Mucosa of descending colon (tissue), 3 donors: ENCODE measurements around the gene GOPC. TPM values are rescaled to one million over a fixed set of nuclear protein-coding genes. Genes with fewer than 3 reads are reported as not detected.

ENCODE experiments used
- ATAC-seq: fragments of 200-7000 bp; cut with Tn5 transposase; one replicate; pipeline ENCODE4 v1.9.1; 2020; ENCODE audit warnings: mild to moderate bottlenecking, moderate library complexity
- DNase-seq, 3 donors: peaks; one replicate each; pipeline ENCODE4 v3.0.0-alpha.2; 2020
- H3K36me3 ChIP-seq: fragments of 200-600 bp; one replicate; pipeline ENCODE4 v1.8.0; 2021; ENCODE audit warnings: low read depth, mild to moderate bottlenecking
- H3K4me1 ChIP-seq: fragments of 200-600 bp; one replicate; pipeline ENCODE4 v1.8.0; 2021; ENCODE audit warnings: low read depth, mild to moderate bottlenecking
- H3K4me3 ChIP-seq: fragments of 200-600 bp; one replicate; pipeline ENCODE4 v1.8.0; 2021; ENCODE audit warnings: mild to moderate bottlenecking
- H3K9me3 ChIP-seq: fragments of 200-600 bp; one replicate; pipeline ENCODE4 v1.8.0; 2021; ENCODE audit warnings: mild to moderate bottlenecking
- CTCF ChIP-seq: fragments of 200-600 bp; IDR thresholded peaks from one replicate; pipeline ENCODE4 v1.8.0; 2022; ENCODE audit warnings: antibody characterized with exemption, mild to moderate bottlenecking
- intact Hi-C, 2 donors: fragments of 100-400 bp; cut with DNase I in 1 of 2; cut with micrococcal nuclease in 1 of 2; formaldehyde crosslinking; loops; one replicate each; pipeline versions ENCODE4 v1.11.0 to v1.11.1; 2022; cut with DNase I, micrococcal nuclease
- total RNA-seq, 3 donors: library from RNA; stranded (reverse); fragmentation: NEBNext Ultra II Directional in 2 of 3; extraction: Animal tissue kit (Norgen Biotek cat#: 25700) in 2 of 3; gene quantifications; one replicate each; pipeline versions ENCODE4 v1.2.1 to v1.2.4, GENCODE V29; 2021 to 2023
- donor health status: DM: no; HTN: no; CAD: no; lungs with moderate emphysema.
- donor health status: DM: no; HTN: no; CAD: no.
- donor health status: DM: no; HTN: yes; CAD: no.

Gene GOPC
- total RNA-seq, 3 donors from 2014 or later = 22.7 to 31.4 (median 26.3) TPM

DNA sequence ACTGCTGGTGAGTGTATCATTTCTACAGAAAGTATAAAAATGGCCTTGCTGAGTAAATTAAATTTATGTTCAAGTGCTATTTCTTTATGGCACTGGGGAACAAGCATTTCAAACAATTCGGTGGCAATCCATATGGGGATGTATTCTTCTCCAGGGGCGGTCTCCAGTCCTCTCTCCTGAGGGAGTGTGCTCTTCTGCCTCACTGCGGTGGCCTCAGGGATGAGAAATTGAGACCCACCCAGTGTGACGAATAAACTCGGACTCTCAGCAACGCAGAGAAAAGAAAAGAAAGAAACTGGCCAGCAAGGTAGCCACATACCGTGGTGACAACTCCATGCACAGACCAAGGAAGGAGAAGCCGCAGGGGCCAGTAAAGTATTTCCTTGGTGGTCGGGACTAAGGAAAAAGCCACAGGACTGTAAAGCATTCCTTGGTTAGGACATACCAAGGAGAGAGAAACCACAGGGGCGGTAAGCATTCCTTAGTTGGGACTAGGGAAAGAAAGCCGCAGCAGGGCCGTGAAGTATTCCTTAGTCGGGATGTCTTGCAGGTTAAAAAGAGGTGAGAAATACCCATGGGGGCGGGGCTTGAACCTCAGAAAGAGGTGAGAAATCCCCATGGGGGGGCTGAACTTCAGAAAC, 13.6 kb upstream of the GOPC start:
- Histone ChIP-seq H3K4me1 (no peaks in the 10 kb centered on the region), H3K9me3 (no peaks in the 10 kb centered on the region), H3K36me3 (no peaks in the 10 kb centered on the region), H3K4me3 (no peak overlapping the region)
- intact Hi-C loops = no loop called here
- ATAC-seq (no peak), DNase-seq (no peak)
- no peak for TF ChIP-seq CTCF

GRCh38 chr6:117613920-117614560, 11.7 kb upstream of the GOPC start:
- no peaks in the 10 kb centered on the region for H3K4me1 ChIP-seq
- no peak for TF ChIP-seq CTCF
- H3K9me3 ChIP-seq = no peaks in the 10 kb centered on the region
- DNase-seq = no peak
- ATAC-seq = no peak
- no peaks in the 10 kb centered on the region for H3K36me3 ChIP-seq
- no peak overlapping the region for H3K4me3 ChIP-seq
- intact Hi-C loops = no loop called here

DNA sequence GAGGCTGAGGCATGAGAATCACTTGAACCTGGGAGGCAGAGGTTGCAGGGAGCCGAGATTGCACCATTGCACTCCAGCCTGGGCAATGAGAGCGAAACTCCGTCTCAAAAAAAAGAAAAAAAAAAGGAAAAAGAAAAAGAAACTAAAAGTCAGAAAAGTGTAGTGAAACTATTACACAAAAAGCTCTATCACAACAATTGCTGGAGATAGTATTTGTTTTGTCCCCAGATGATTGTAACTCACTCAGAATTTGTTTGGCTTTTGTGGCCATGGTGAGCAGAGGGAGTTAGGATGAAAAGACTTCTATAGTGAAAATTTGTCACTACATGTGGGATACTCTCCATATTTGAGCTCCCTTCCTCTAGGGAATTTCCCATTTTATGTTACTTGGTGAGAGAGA, 5.2 kb upstream of the GOPC start:
- ATAC-seq = no peak
- no peak for DNase-seq
- no peak for TF ChIP-seq CTCF
- no peaks in the 10 kb centered on the region for H3K36me3 ChIP-seq
- H3K4me1 ChIP-seq = peaks cover 7% of the 10 kb centered on the region
- intact Hi-C loops = loop anchor here in 1 of 2 donors (10.0 kb wide), 1 partner anchor 123 kb away; the partner anchor contains the start of gene DCBLD1
- H3K4me3 ChIP-seq = no peak overlapping the region
- no peaks in the 10 kb centered on the region for H3K9me3 ChIP-seq

DNA sequence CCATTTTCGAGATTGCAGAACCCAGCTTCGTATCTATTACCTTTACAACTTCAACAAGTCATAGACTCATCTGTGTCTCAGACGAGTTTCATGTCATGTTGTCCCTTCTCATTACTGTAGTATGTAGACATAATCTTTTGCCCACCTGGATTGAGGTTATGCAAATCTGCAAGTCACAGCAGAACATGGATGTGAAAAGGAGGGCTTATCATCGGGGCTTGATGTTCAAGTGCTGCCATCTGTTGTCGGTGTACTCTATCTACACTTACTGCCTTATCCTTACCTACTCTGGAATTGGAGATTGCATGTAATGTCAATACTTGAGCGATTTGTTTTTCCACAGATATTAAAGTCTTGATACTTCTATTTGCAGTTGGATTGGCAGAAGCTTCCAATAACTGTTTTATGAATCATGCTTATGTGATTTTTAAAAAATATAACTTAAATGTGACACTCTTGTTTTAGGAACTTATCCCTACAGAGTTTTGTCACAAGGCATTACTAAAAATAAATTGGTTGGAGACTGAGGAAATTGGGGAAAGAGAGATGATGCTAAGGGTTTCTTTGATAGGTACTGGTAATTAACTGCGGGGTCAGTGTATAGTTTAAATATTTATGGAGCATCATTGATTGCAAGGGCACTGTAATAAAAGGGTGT, 3.0 kb upstream of the GOPC start:
- H3K4me3 ChIP-seq = no peak overlapping the region
- H3K4me1 ChIP-seq = peaks cover 7% of the 10 kb centered on the region
- TF ChIP-seq CTCF = peak; percentile 29
- no peaks in the 10 kb centered on the region for H3K36me3 ChIP-seq
- intact Hi-C loops = loop anchor here in 1 of 2 donors (10.0 kb wide), 1 partner anchor 120 kb away; the partner anchor contains the start of gene DCBLD1
- H3K9me3 ChIP-seq = no peaks in the 10 kb centered on the region
- DNase-seq (peak in 1 of 3 donors; percentile 75), ATAC-seq (peak; percentile 23)

GRCh38 chr6:117603821-117604220, 1.5 kb upstream of the GOPC start:
- H3K4me3 ChIP-seq = no peak overlapping the region
- no peak for ATAC-seq
- no peaks in the 10 kb centered on the region for H3K36me3 ChIP-seq
- peaks cover 15% of the 10 kb centered on the region for H3K4me1 ChIP-seq
- intact Hi-C loops = loop anchor here in 1 of 2 donors (10.0 kb wide), 1 partner anchor 119 kb away; the partner anchor contains the start of gene DCBLD1
- TF ChIP-seq CTCF = no peak
- H3K9me3 ChIP-seq = no peaks in the 10 kb centered on the region
- no peak for DNase-seq
